ENCODE data around the gene MAPK1IP1L. TPM values are rescaled to one million over a fixed set of nuclear protein-coding genes. Genes with fewer than 3 reads are reported as not detected.
A peak's percentile ranks its signal among the peaks of the same experiment; 100 is the strongest.
"Not testable (repeated sequence)": the region's sequence is repeated elsewhere in the genome, so short reads cannot be mapped to it uniquely, and the experiment has no call there.

The MAPK1IP1L gene
- 10 to 100 TPM; 25.4 to 35.8 TPM for polyA plus RNA-seq

DNA sequence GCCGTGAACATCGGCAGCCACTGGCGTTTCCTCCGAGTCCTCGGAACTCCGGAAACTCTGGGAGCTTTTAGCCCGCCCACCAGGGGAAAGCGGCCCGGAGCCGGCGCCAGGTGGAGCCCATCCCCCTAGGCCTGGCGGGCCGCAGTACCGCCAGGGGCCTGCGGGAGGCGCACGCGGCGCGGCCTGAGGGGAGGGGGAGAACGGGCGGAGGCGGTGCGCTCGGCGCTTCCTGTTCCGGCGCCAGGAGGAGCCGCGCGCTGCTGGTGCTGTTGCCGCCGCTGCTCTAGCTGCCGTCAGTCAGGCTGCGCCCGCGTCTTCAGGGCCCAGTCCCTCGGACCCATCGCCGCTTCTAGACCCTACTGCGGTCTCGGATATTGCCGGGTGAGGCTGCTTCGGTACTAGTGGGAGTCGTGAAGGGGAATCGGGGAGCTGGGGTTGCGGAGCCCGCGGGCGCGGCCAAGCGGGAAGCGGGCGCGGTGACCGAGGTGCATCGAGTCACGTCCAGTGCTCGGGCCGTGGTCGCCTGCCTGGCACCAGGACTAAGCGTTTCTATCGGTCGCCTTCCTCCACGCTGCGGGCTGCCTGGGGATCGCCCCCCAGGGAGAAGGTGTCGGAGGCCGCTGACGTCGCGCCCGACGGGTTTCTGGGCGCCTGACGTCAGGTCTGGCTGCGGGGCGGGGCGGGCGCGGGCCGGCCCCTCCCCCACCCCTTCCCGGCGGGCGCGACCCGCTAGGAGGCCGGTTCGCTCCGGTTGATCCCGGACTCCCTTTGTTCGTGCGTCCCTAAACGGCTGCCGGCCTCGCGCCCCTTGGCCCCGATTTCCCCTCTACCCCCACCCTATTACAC is at the start of gene MAPK1IP1L:
MAPK1IP1L (plus strand) TSS at position 225 of the 846 bp plus-strand sequence. CDS start 10,037 bp downstream, outside the sequence.
- Histone ChIP-seq H3K4me1 (ENCODE audit: control insufficient read depth in 2 of 2, insufficient read depth in 2 of 2, low read length in 1 of 2) (peaks cover 0 to 3% of the 10 kb centered on the region in 2 donors), H3K36me3 (ENCODE audit: control insufficient read depth in 2 of 2, insufficient read depth in 2 of 2, low read length in 1 of 2) (no peaks in the 10 kb centered on the region)
- WGBS, 2 donors, result 0% methylated on average over 90 to 98 of the region's 98 CpGs

DNA sequence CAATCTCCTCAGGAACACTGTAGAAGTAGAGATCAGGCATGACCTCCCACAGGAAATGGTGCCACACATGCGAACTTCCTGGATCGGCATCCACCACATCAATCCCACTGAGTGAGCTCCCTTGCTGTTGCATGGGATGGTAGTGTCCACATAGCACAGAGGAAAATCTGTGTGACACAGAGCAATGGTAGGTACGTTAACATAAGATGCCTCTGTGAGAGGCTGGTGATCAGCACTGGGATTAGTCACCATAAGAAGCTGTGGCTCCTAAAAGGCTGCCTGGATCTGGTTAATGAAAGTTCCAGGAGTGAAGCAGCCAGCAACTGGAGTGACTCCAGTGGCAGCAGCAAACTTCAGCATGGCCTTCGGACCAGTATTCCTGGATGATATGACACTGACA is 46.4 kb upstream of the MAPK1IP1L start:
- no peaks in the 10 kb centered on the region for H3K36me3 ChIP-seq (ENCODE audit: control insufficient read depth in 2 of 2, insufficient read depth in 2 of 2, low read length in 1 of 2)
- no peak overlapping the region for H3K4me3 ChIP-seq (ENCODE audit: low read depth in 1 of 2, low read length in 2 of 2)
- 73 to 83% methylated on average over 4 of the region's 4 CpGs for WGBS, 2 donors
- no peak overlapping the region for H3K27ac ChIP-seq (ENCODE audit: low read depth in 2 of 2, low read length in 1 of 2)
- no peaks in the 10 kb centered on the region for H3K27me3 ChIP-seq (ENCODE audit: control insufficient read depth in 1 of 2, insufficient read depth in 2 of 2, low read length in 2 of 2)
- H3K4me1 ChIP-seq (ENCODE audit: control insufficient read depth in 2 of 2, insufficient read depth in 2 of 2, low read length in 1 of 2), result no peaks in the 10 kb centered on the region
- no peaks in the 10 kb centered on the region for H3K9me3 ChIP-seq (ENCODE audit: control insufficient read depth in 2 of 2, insufficient read depth in 1 of 2, low read depth in 1 of 2, low read length in 1 of 2)

More for the DNA sequence above, at the start of gene MAPK1IP1L:
- Histone ChIP-seq H3K27ac (ENCODE audit: low read depth in 2 of 2, low read length in 1 of 2) (peak within 1 kb of the TSS; percentile 99 to 100), H3K27me3 (ENCODE audit: control insufficient read depth in 1 of 2, insufficient read depth in 2 of 2, low read length in 2 of 2) (no peaks in the 10 kb centered on the region), H3K9me3 (ENCODE audit: control insufficient read depth in 2 of 2, insufficient read depth in 1 of 2, low read depth in 1 of 2, low read length in 1 of 2) (no peaks in the 10 kb centered on the region), H3K4me3 (ENCODE audit: low read depth in 1 of 2, low read length in 2 of 2) (peak within 1 kb of the TSS; percentile 73 to 99)

DNA sequence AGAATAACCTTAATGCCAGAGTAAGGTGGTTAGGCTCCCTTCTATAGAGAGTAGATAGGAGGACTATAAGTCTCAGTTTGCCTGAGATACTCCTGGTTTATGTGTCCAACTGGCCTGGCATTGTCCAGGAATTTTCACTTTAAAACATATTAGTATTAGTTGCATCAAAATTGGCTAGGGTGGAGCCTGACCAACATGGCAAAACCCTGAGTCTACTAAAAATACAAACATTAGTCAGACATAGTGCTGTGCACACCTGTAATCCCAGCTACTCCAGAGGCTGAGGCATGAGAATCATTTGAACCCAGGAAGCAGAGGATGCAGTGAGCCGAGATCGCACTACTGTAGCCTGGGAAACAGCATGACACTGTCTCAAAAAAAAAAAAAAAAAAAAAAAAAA is 36.4 kb upstream of the MAPK1IP1L start:
- Histone ChIP-seq H3K36me3 (ENCODE audit: control insufficient read depth in 2 of 2, insufficient read depth in 2 of 2, low read length in 1 of 2) (no peaks in the 10 kb centered on the region), H3K27me3 (ENCODE audit: control insufficient read depth in 1 of 2, insufficient read depth in 2 of 2, low read length in 2 of 2) (no peaks in the 10 kb centered on the region), H3K9me3 (ENCODE audit: control insufficient read depth in 2 of 2, insufficient read depth in 1 of 2, low read depth in 1 of 2, low read length in 1 of 2) (no peaks in the 10 kb centered on the region), H3K4me1 (ENCODE audit: control insufficient read depth in 2 of 2, insufficient read depth in 2 of 2, low read length in 1 of 2) (no peaks in the 10 kb centered on the region), H3K27ac (ENCODE audit: low read depth in 2 of 2, low read length in 1 of 2) (no peak overlapping the region), H3K4me3 (ENCODE audit: low read depth in 1 of 2, low read length in 2 of 2) (no peak overlapping the region)
- WGBS, 2 donors, result 88 to 97% methylated on average over 2 of the region's 2 CpGs

DNA sequence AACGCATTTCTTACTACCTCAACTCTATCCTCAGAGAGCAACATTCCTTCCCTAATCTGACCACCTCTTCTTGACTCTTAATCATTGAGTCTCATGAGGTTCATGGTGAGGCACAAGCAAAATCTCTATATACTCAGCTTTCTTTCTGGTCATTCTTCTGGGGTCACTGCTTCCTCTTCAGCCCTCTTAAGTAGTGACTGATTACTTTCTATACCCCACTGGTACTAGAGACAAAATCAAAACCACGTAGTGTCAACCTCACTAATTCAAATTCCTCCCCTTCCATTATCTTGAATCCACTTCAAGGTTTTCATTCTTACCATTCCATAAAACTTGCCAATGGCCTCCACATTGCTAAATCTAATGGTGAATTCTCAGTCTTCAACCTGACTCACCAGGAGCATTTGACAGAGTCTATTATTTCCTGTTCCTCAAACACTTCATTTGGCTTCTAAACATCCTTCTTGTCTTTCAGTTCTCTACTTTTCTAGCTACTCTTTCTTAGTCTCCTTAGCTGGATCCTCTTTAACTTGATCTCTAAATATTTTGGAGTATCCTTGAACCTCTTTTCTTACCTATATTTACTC is 31.4 kb upstream of the MAPK1IP1L start:
- Histone ChIP-seq H3K27ac (ENCODE audit: low read depth in 2 of 2, low read length in 1 of 2) (no peak overlapping the region), H3K4me1 (ENCODE audit: control insufficient read depth in 2 of 2, insufficient read depth in 2 of 2, low read length in 1 of 2) (no peaks in the 10 kb centered on the region), H3K9me3 (ENCODE audit: control insufficient read depth in 2 of 2, insufficient read depth in 1 of 2, low read depth in 1 of 2, low read length in 1 of 2) (no peaks in the 10 kb centered on the region), H3K36me3 (ENCODE audit: control insufficient read depth in 2 of 2, insufficient read depth in 2 of 2, low read length in 1 of 2) (no peaks in the 10 kb centered on the region), H3K4me3 (ENCODE audit: low read depth in 1 of 2, low read length in 2 of 2) (no peak overlapping the region), H3K27me3 (ENCODE audit: control insufficient read depth in 1 of 2, insufficient read depth in 2 of 2, low read length in 2 of 2) (no peaks in the 10 kb centered on the region)
- 96 to 98% methylated on average over 2 of the region's 2 CpGs for WGBS, 2 donors

- H3K9me3 ChIP-seq (ENCODE audit: control insufficient read depth in 2 of 2, insufficient read depth in 1 of 2, low read depth in 1 of 2, low read length in 1 of 2); H3K27ac ChIP-seq (ENCODE audit: low read depth in 2 of 2, low read length in 1 of 2); H3K4me3 ChIP-seq (ENCODE audit: low read depth in 1 of 2, low read length in 2 of 2); H3K36me3 ChIP-seq (ENCODE audit: control insufficient read depth in 2 of 2, insufficient read depth in 2 of 2, low read length in 1 of 2); H3K4me1 ChIP-seq (ENCODE audit: control insufficient read depth in 2 of 2, insufficient read depth in 2 of 2, low read length in 1 of 2); H3K27me3 ChIP-seq (ENCODE audit: control insufficient read depth in 1 of 2, insufficient read depth in 2 of 2, low read length in 2 of 2): not testable (repeated sequence)
- 82 to 88% methylated on average over 2 of the region's 5 CpGs for WGBS, 2 donors
These were observed 27.1 kb upstream of the MAPK1IP1L start for GRCh38 chr14:55024365-55024764.

DNA sequence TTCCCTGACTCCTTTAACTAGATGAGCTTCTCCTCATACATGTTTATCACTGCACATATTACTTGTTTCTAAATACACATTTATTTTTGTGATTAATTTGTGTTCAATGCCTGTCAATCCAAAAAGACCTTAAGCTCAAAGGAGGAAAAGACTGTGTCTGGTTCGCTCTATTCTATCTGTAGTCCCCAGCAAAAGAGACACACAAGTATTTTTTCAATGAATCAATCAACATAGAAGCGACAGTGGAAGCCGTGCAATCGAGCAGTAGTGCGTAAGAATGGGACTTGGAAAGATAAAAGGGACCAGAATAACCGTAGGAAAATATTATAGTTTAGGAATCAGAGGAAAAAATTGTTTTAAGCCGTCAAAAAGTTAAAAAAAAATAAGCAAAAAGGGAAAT is 25.5 kb upstream of the MAPK1IP1L start:
- Histone ChIP-seq H3K9me3 (ENCODE audit: control insufficient read depth in 2 of 2, insufficient read depth in 1 of 2, low read depth in 1 of 2, low read length in 1 of 2) (no peaks in the 10 kb centered on the region), H3K36me3 (ENCODE audit: control insufficient read depth in 2 of 2, insufficient read depth in 2 of 2, low read length in 1 of 2) (no peaks in the 10 kb centered on the region), H3K4me3 (ENCODE audit: low read depth in 1 of 2, low read length in 2 of 2) (peak overlapping the region in 1 of 2 donors; percentile 80), H3K27ac (ENCODE audit: low read depth in 2 of 2, low read length in 1 of 2) (no peak overlapping the region), H3K4me1 (ENCODE audit: control insufficient read depth in 2 of 2, insufficient read depth in 2 of 2, low read length in 1 of 2) (no peaks in the 10 kb centered on the region), H3K27me3 (ENCODE audit: control insufficient read depth in 1 of 2, insufficient read depth in 2 of 2, low read length in 2 of 2) (no peaks in the 10 kb centered on the region)
- WGBS, 2 donors, result 24 to 26% methylated on average over 7 of the region's 7 CpGs

GRCh38 chr14:55026441-55026792 is 25.0 kb upstream of the MAPK1IP1L start:
- H3K27ac ChIP-seq (ENCODE audit: low read depth in 2 of 2, low read length in 1 of 2), result peak overlapping the region; percentile 76 to 91
- no peaks in the 10 kb centered on the region for H3K36me3 ChIP-seq (ENCODE audit: control insufficient read depth in 2 of 2, insufficient read depth in 2 of 2, low read length in 1 of 2)
- H3K4me1 ChIP-seq (ENCODE audit: control insufficient read depth in 2 of 2, insufficient read depth in 2 of 2, low read length in 1 of 2), result no peaks in the 10 kb centered on the region
- WGBS, 2 donors, result 1% methylated on average over 9 of the region's 9 CpGs
- H3K9me3 ChIP-seq (ENCODE audit: control insufficient read depth in 2 of 2, insufficient read depth in 1 of 2, low read depth in 1 of 2, low read length in 1 of 2), result no peaks in the 10 kb centered on the region
- H3K27me3 ChIP-seq (ENCODE audit: control insufficient read depth in 1 of 2, insufficient read depth in 2 of 2, low read length in 2 of 2), result no peaks in the 10 kb centered on the region
- peak overlapping the region; percentile 75 to 80 for H3K4me3 ChIP-seq (ENCODE audit: low read depth in 1 of 2, low read length in 2 of 2)

GRCh38 chr14:55026793-55027561 is 24.5 kb upstream of the MAPK1IP1L start, which contains the start of the genes SOCS4 and WDHD1:
Gene SOCS4 (plus strand): TSS chr14:55027236. CDS start chr14:55043042, 15,806 bp downstream.
Gene WDHD1 (minus strand): TSS chr14:55027099. CDS start chr14:55026787, 312 bp downstream.
- WGBS, 2 donors, result 0% methylated on average over 56 of the region's 56 CpGs
- H3K9me3 ChIP-seq (ENCODE audit: control insufficient read depth in 2 of 2, insufficient read depth in 1 of 2, low read depth in 1 of 2, low read length in 1 of 2), result no peaks in the 10 kb centered on the region
- H3K4me1 ChIP-seq (ENCODE audit: control insufficient read depth in 2 of 2, insufficient read depth in 2 of 2, low read length in 1 of 2), result no peaks in the 10 kb centered on the region
- peak within 1 kb of the TSS; percentile 75 to 80 for H3K4me3 ChIP-seq (ENCODE audit: low read depth in 1 of 2, low read length in 2 of 2)
- peak within 1 kb of the TSS; percentile 76 to 91 for H3K27ac ChIP-seq (ENCODE audit: low read depth in 2 of 2, low read length in 1 of 2)
- no peaks in the 10 kb centered on the region for H3K27me3 ChIP-seq (ENCODE audit: control insufficient read depth in 1 of 2, insufficient read depth in 2 of 2, low read length in 2 of 2)
- no peaks in the 10 kb centered on the region for H3K36me3 ChIP-seq (ENCODE audit: control insufficient read depth in 2 of 2, insufficient read depth in 2 of 2, low read length in 1 of 2)

- H3K27me3 ChIP-seq (ENCODE audit: control insufficient read depth in 1 of 2, insufficient read depth in 2 of 2, low read length in 2 of 2), result no peaks in the 10 kb centered on the region
- H3K4me1 ChIP-seq (ENCODE audit: control insufficient read depth in 2 of 2, insufficient read depth in 2 of 2, low read length in 1 of 2), result no peaks in the 10 kb centered on the region
- 3 to 4% methylated on average over 8 of the region's 8 CpGs for WGBS, 2 donors
- no peaks in the 10 kb centered on the region for H3K36me3 ChIP-seq (ENCODE audit: control insufficient read depth in 2 of 2, insufficient read depth in 2 of 2, low read length in 1 of 2)
- H3K4me3 ChIP-seq (ENCODE audit: low read depth in 1 of 2, low read length in 2 of 2), result peak overlapping the region in 1 of 2 donors; percentile 80
- H3K9me3 ChIP-seq (ENCODE audit: control insufficient read depth in 2 of 2, insufficient read depth in 1 of 2, low read depth in 1 of 2, low read length in 1 of 2), result no peaks in the 10 kb centered on the region
- H3K27ac ChIP-seq (ENCODE audit: low read depth in 2 of 2, low read length in 1 of 2), result no peak overlapping the region
These were observed 23.4 kb upstream of the MAPK1IP1L start for GRCh38 chr14:55028066-55028465.

Data from esophagus (tissue), 2 donors.